HUDEP-2 (cell line): Measurements from ENCODE around the gene JPH2.

Experiments
- DNase-seq, 76 experiments: peaks; one replicate each; lab custom pipeline; 2025; ENCODE audit not compliant: unreplicated experiment in 76 of 76; lab: John Stamatoyannopoulos, UW

JPH2 gene

GRCh38 chr20:44066645-44067606 is 120.1 kb downstream of the JPH2 start:
- DNase-seq = no peak

- no peak for DNase-seq
These were observed 121.3 kb downstream of the JPH2 start for GRCh38 chr20:44065401-44066340.

- no peak for DNase-seq
These were observed 122.2 kb downstream of the JPH2 start for GRCh38 chr20:44064501-44065400.
